ENCODE measurements around the gene EPHB6. TPM values are rescaled to one million over a fixed set of nuclear protein-coding genes. Genes with fewer than 3 reads are reported as not detected.

EPHB6 gene
- total RNA-seq, 4 donors from 2014 or later: 15.2 to 40.4 (median 26.1) TPM

DNA sequence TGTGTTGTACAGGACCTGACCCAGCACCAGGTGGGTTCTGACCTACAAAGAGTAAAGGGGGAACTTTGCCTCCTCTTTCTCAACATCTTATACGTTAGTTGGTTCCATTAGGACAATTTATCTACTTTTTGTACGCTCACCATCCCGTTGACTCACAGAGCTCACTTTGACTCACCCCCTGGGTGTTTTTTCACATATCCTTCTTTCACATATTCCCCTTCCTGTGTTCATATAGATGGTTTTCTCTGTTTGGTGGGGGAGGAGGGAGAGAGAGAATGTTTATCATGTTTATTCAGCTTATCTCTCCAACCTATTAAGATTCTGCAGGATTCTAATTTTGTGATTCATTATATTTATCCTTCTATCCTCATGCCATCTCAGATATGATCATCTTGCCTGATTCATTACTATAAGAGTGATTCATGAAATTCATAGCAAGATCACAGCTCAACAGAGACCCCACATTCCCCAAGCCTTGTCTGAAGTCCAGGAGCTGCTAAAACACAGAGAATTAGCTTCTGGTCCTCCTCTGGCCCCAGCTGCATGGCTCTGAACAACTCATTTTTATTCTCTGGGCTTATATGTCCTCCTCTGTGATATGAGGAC is 46.9 kb upstream of the EPHB6 start:
- Histone ChIP-seq H3K4me3 (no peak overlapping the region), H3K36me3 (no peaks in the 10 kb centered on the region), H3K27me3 (peaks cover 0 to 49% (median 0%) of the 10 kb centered on the region in 4 donors), H3K27ac (peak overlapping the region in 3 of 4 donors; percentile 25 to 68 (median 67)), H3K4me1 (peaks cover 0 to 4% (median 0%) of the 10 kb centered on the region in 3 donors), H3K9me3 (no peaks in the 10 kb centered on the region)
- 39 to 42% methylated on average over 3 of the region's 3 CpGs for WGBS, 2 donors
- TF ChIP-seq CTCF (IDR thresholded peaks at IDR 0.05) (no peak), POLR2A (IDR thresholded peaks at IDR 0.05) (peak in 1 of 4 donors; percentile 13)
- DNase-seq: no peak
- intact Hi-C loops (cut with DNase I): no loop called here

- no peaks in the 10 kb centered on the region for H3K36me3 ChIP-seq
- no peak for TF ChIP-seq CTCF (IDR thresholded peaks at IDR 0.05)
- no peak for TF ChIP-seq POLR2A (IDR thresholded peaks at IDR 0.05)
- no peak for DNase-seq
- peak overlapping the region in 3 of 4 donors; percentile 25 to 68 (median 67) for H3K27ac ChIP-seq
- H3K9me3 ChIP-seq: no peaks in the 10 kb centered on the region
- peaks cover 0 to 4% (median 0%) of the 10 kb centered on the region in 3 donors for H3K4me1 ChIP-seq
- intact Hi-C loops (cut with DNase I): no loop called here
- H3K27me3 ChIP-seq: peaks cover 0 to 53% (median 0%) of the 10 kb centered on the region in 4 donors
- no peak overlapping the region for H3K4me3 ChIP-seq
Observed at GRCh38 chr7:142808461-142808801, 46.4 kb upstream of the EPHB6 start.

- DNase-seq: peak; percentile 59
- Histone ChIP-seq H3K4me1 (peaks cover 0 to 4% (median 0%) of the 10 kb centered on the region in 3 donors), H3K27me3 (peaks cover 0 to 58% (median 0%) of the 10 kb centered on the region in 4 donors), H3K36me3 (no peaks in the 10 kb centered on the region), H3K9me3 (no peaks in the 10 kb centered on the region), H3K4me3 (no peak overlapping the region), H3K27ac (peak overlapping the region in 2 of 4 donors; percentile 67 to 68)
- WGBS, 2 donors: 32 to 61% methylated on average over 4 to 6 of the region's 6 CpGs
- TF ChIP-seq CTCF (IDR thresholded peaks at IDR 0.05) (no peak), POLR2A (IDR thresholded peaks at IDR 0.05) (peak in 1 of 4 donors; percentile 62)
- intact Hi-C loops (cut with DNase I): no loop called here
Observed at GRCh38 chr7:142808802-142809583, 45.9 kb upstream of the EPHB6 start.

DNA sequence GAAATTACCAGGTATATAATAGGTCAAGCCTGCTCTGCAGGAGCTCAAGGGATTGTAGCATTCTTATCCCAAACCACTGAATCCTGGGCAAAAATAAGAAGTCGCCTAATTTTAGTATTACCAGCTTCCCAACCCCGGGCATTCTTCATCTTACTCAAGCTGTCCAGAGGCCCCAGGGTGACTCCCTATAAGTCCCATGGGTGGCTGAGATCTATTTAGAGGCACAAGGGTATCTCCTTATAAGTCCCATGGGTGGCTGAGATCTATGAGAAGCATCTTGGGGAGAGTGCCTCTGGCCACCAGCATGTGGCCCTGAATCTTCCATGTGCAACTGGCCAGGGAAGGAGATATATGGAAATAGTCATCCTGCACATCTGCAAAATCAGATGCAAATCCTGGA is 45.2 kb upstream of the EPHB6 start:
- Histone ChIP-seq H3K36me3 (no peaks in the 10 kb centered on the region), H3K4me3 (no peak overlapping the region), H3K4me1 (peaks cover 0 to 4% (median 0%) of the 10 kb centered on the region in 3 donors), H3K27me3 (peaks cover 0 to 57% (median 0%) of the 10 kb centered on the region in 4 donors), H3K9me3 (no peaks in the 10 kb centered on the region), H3K27ac (peak overlapping the region in 2 of 4 donors; percentile 2 to 55)
- no peak for TF ChIP-seq POLR2A (IDR thresholded peaks at IDR 0.05)
- no peak for TF ChIP-seq CTCF (IDR thresholded peaks at IDR 0.05)
- intact Hi-C loops (cut with DNase I): no loop called here
- no peak for DNase-seq
- WGBS, 2 donors: 67 to 83% methylated on average over 2 of the region's 2 CpGs

- TF ChIP-seq POLR2A (IDR thresholded peaks at IDR 0.05): no peak
- TF ChIP-seq CTCF (IDR thresholded peaks at IDR 0.05): peak; percentile 30 to 61 (median 48)
- DNase-seq: no peak
Observed at GRCh38 chr7:142811154-142811737, 43.6 kb upstream of the EPHB6 start.

More at GRCh38 chr7:142811154-142811737, 43.6 kb upstream of the EPHB6 start:
- no peak overlapping the region for H3K27ac ChIP-seq
- H3K36me3 ChIP-seq: no peaks in the 10 kb centered on the region
- WGBS, 2 donors: 20 to 26% methylated on average over 6 of the region's 6 CpGs
- no peak overlapping the region for H3K4me3 ChIP-seq
- no peaks in the 10 kb centered on the region for H3K9me3 ChIP-seq
- intact Hi-C loops (cut with DNase I): no loop called here
- peaks cover 0 to 4% (median 0%) of the 10 kb centered on the region in 3 donors for H3K4me1 ChIP-seq
- peaks cover 0 to 50% (median 0%) of the 10 kb centered on the region in 4 donors for H3K27me3 ChIP-seq
